Measurements from ENCODE around the gene ZRANB1. TPM values are rescaled to one million over a fixed set of nuclear protein-coding genes. Genes with fewer than 3 reads are reported as not detected.

The ZRANB1 gene
- total and polyA plus RNA-seq, 2 of the 13 experiments (the other 11 are each of a cell fraction or from before 2014, with no cell fraction given), result 10.3 to 19.6 TPM

- Histone ChIP-seq H3K36me3 (replicated peaks in 1 of 2; ENCODE audit: control insufficient read depth in 1 of 2, insufficient read depth in 2 of 2, low read length in 2 of 2) (no peaks in the 10 kb centered on the region), H3K4me1 (ENCODE audit: insufficient read depth, low read length) (peaks cover 14% of the 10 kb centered on the region), H3K4me2 (ENCODE audit: low read depth, low read length) (no peak overlapping the region), H3K9ac (ENCODE audit: insufficient read depth, low read depth, low read length) (no peak overlapping the region), H3K27ac (ENCODE audit: extremely low read length, insufficient read depth, low read length) (no peak overlapping the region), H3K27me3 (ENCODE audit: control insufficient read depth in 1 of 2, insufficient read depth in 2 of 2, low read length in 2 of 2) (peaks cover 18 to 66% of the 10 kb centered on the region in 2 experiments), H4K20me1 (ENCODE audit: insufficient read depth, low read length) (no peaks in the 10 kb centered on the region), H3K4me3 (replicated peaks in 1 of 3; ENCODE audit: insufficient read depth in 1 of 3, low read depth in 2 of 3, low read length in 3 of 3) (no peak overlapping the region), H3K79me2 (ENCODE audit: insufficient read depth, low read length) (no peaks in the 10 kb centered on the region), H3K9me3 (ENCODE audit: low read length) (peaks cover 5% of the 10 kb centered on the region; the same call in 1 of the 2 replicates), H2AFZ (ENCODE audit: low read length) (no peak overlapping the region)
- 9% methylated on average over 3 of the region's 8 CpGs for WGBS (ENCODE audit: low lambda C conversion rate)
- FAIRE-seq (no peak), DNase-seq (ENCODE audit: low spot score) (no peak), ATAC-seq (no peak)
- no TSS peak for BruUV-seq (replicated peaks)
- intact Hi-C loops (cut with micrococcal nuclease; ENCODE audit: unreplicated experiment) (no loop called here), in situ Hi-C loops (cut with HindIII; ENCODE audit: extremely low pct_ligation_motif_present, low pct_unique_long_range_greater_than_20kb) (no loop called here)
- CTCF ChIA-PET (ENCODE audit: low intra/inter-chr PET ratio, low total read pairs), result no interaction called here
- TF ChIP-seq ZNF83 (CRISPR knock-in tag; IDR thresholded peaks at IDR 0.05; ENCODE audit: borderline replicate concordance) (no peak), FOXM1 (CRISPR knock-in tag; IDR thresholded peaks at IDR 0.05) (no peak), SNAPC5 (CRISPR knock-in tag; IDR thresholded peaks at IDR 0.05; ENCODE audit: borderline replicate concordance) (no peak), ZNF260 (CRISPR knock-in tag; IDR thresholded peaks at IDR 0.05; ENCODE audit: borderline replicate concordance, low read depth) (no peak), TFAP4 (IDR thresholded peaks at IDR 0.05; ENCODE audit: borderline replicate concordance, low read depth) (no peak), ZNF761 (CRISPR knock-in tag; conservative IDR thresholded peaks at IDR 0.05) (no peak), RFX1 (IDR thresholded peaks at IDR 0.05) (no peak), ZNF510 (CRISPR knock-in tag; IDR thresholded peaks at IDR 0.05; ENCODE audit: low read depth) (no peak), NFE2L1 (CRISPR knock-in tag; IDR thresholded peaks at IDR 0.05; ENCODE audit: borderline replicate concordance) (no peak), IKZF4 (CRISPR knock-in tag; IDR thresholded peaks at IDR 0.05; ENCODE audit: borderline replicate concordance, low read depth, not compliant biosample characterization) (no peak), POGZ (CRISPR knock-in tag; IDR thresholded peaks at IDR 0.05) (no peak), MED13 (CRISPR knock-in tag; IDR thresholded peaks at IDR 0.05) (no peak), ZNF20 (CRISPR knock-in tag; IDR thresholded peaks at IDR 0.05) (no peak)
- TF ChIP-seq, protein P1, sequence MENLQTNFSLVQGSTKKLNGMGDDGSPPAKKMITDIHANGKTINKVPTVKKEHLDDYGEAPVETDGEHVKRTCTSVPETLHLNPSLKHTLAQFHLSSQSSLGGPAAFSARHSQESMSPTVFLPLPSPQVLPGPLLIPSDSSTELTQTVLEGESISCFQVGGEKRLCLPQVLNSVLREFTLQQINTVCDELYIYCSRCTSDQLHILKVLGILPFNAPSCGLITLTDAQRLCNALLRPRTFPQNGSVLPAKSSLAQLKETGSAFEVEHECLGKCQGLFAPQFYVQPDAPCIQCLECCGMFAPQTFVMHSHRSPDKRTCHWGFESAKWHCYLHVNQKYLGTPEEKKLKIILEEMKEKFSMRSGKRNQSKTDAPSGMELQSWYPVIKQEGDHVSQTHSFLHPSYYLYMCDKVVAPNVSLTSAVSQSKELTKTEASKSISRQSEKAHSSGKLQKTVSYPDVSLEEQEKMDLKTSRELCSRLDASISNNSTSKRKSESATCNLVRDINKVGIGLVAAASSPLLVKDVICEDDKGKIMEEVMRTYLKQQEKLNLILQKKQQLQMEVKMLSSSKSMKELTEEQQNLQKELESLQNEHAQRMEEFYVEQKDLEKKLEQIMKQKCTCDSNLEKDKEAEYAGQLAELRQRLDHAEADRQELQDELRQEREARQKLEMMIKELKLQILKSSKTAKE (CRISPR knock-in tag; IDR thresholded peaks at IDR 0.05; ENCODE audit: borderline replicate concordance), result no peak
- POLR2A ChIA-PET, result no interaction called here
These were observed 80.7 kb downstream of the ZRANB1 start for GRCh38 chr10:125022671-125023070.

All from HepG2 (cell line).